SKM-1 (cell line): ENCODE data around the gene RRM1.

Experiments used
- DNase-seq: peaks from one replicate; lab custom pipeline; 2025; ENCODE audit not compliant: unreplicated experiment; lab: John Stamatoyannopoulos, UW

Gene RRM1

DNA sequence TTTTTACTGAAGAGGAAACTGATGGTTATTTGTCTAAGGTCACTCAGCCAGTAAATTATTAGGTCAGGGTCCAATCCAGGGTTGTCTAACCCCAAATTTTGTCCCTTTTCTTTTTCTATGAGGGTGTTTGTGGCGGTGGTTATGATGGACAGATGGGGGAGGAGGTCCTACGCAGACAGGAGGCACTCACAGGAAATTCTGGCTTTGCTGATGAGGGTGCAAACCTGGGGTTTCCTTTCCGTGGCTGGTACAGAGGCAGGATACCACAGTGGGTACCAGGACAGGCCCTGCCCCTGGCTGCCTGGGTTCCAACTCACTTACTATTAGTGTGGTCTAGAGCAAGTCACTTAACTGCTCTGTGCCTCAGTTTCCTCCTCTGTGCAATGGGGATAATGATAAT, 91.0 kb downstream of the RRM1 start:
- DNase-seq, result no peak

DNA sequence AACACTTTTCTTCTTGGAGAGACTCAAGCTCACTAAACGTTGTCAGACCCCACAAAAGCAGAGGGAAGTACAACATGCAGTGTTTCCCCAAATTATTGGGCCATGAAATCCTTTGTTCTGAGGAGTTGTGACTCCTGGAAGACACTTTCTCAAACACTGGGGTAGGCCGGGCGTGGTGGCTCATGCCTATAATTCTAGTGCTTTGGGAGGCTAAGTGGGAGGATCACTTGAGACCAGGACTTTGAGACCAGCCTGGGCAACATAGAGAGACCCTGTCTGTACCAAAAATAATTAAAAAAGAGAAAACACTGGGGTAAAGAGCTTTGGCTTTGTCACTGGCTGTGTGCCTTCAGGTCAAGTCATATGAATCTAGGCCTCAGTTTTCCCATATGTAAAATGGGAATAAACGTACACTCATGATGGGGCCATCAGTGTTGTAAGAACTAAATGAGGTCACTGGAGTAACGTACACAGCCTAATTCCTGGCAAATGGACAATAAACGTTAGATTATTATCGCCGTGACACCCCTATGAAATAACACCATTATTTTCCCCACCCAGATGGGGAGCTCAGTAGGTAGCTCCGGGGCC, 92.0 kb downstream of the RRM1 start:
- no peak for DNase-seq

- DNase-seq, result peak; percentile 57
These were observed 92.7 kb downstream of the RRM1 start for GRCh38 chr11:4187055-4187988.
